Gastrocnemius medialis (tissue), 4 donors: ENCODE measurements around the gene TM9SF1.

Experiments used
- CTCF ChIP-seq, 5 experiments: fragments of 450-650 bp in 3 of 5; fragments of 200-600 bp in 2 of 5; sonication (generic) in 2 of 5; IDR thresholded peaks in 4 of 5; conservative IDR thresholded peaks in 1 of 5; 1 replicate in 4 of 5; 2 replicates in 1 of 5; pipeline ENCODE4 v1.5.1; 2016 to 2019; ENCODE audit warnings: antibody characterized with exemption in 5 of 5, mild to moderate bottlenecking in 3 of 5, moderate library complexity in 3 of 5
- POLR2A ChIP-seq, 2 donors: fragments of 450-650 bp; IDR thresholded peaks; one replicate each; pipeline ENCODE4 v1.6.1; 2017; ENCODE audit warnings: antibody characterized with exemption in 2 of 2, mild to moderate bottlenecking in 2 of 2, moderate library complexity in 2 of 2

GRCh38 chr14:24197056-24197450 is 1.8 kb upstream of the TM9SF1 start:
- TF ChIP-seq CTCF (IDR thresholded peaks at IDR 0.05 in 4 of 5, conservative IDR thresholded peaks at IDR 0.05 in 1 of 5) (no peak), POLR2A (IDR thresholded peaks at IDR 0.05) (no peak)
